SK-N-SH (cell line): Measurements from ENCODE around the gene TPD52L1. TPM values are rescaled to one million over a fixed set of nuclear protein-coding genes. Genes with fewer than 3 reads are reported as not detected.

Experiments used
- CTCF ChIA-PET: fragments of 300-600, 350-600 bp; formaldehyde crosslinking; extraction: SDS; loops from one replicate; lab custom pipeline; 2021; lab: Yijun Ruan, JAX
- POLR2A ChIA-PET: fragments of 350-600 bp; sonication (Branson Sonifier 250); formaldehyde crosslinking; extraction: SDS; loops from one replicate; lab custom pipeline; 2020; ENCODE audit warnings: antibody characterized with exemption, inconsistent platforms; lab: Yijun Ruan, JAX
- DNase-seq: peaks from one replicate; pipeline ENCODE4 v3.0.0; 2012
- H2AFZ ChIP-seq: fragments of 200-600 bp; sonication (generic); 2 replicates; pipeline ENCODE4 v1.8.1; 2016; ENCODE audit warnings: antibody characterized with exemption, mild to moderate bottlenecking, low read depth
- H3F3A ChIP-seq: fragments of 200-600 bp; sonication (generic); replicated peaks from 2 replicates; pipeline ENCODE3; 2016; ENCODE audit warnings: antibody characterized with exemption, mild to moderate bottlenecking; ENCODE audit not compliant: insufficient read depth
- H3K27ac ChIP-seq, 2 experiments: fragments of 200-500 bp in 1 of 2; fragments of 200-600 bp in 1 of 2; sonication (Bioruptor generic) in 1 of 2; sonication (generic), shearing (Covaris generic) in 1 of 2; 2 replicates each; pipeline versions ENCODE4 v1.5.1 to v1.6.1; 2014 to 2016; ENCODE audit warnings: low read depth in 2 of 2, inconsistent platforms in 1 of 2, low read length in 1 of 2, mild to moderate bottlenecking in 1 of 2, mixed read lengths in 1 of 2
- H3K27me3 ChIP-seq: fragments of 200-600 bp; sonication (generic), shearing (Covaris generic); 2 replicates; pipeline ENCODE4 v1.6.1; 2016; ENCODE audit warnings: mixed run types; ENCODE audit not compliant: insufficient read depth
- H3K36me3 ChIP-seq, 2 experiments: fragments of 200-500 bp in 1 of 2; fragments of 200-600 bp in 1 of 2; sonication (Bioruptor generic) in 1 of 2; sonication (generic) in 1 of 2; replicated peaks in 1 of 2; 2 replicates each; pipeline versions ENCODE3 to v1.5.1; 2014 to 2016; ENCODE audit warnings: low read length in 1 of 2, mild to moderate bottlenecking in 1 of 2; ENCODE audit not compliant: insufficient read depth in 2 of 2, control insufficient read depth in 1 of 2
- H3K4me1 ChIP-seq, 2 experiments: fragments of 200-500 bp in 1 of 2; fragments of 200-600 bp in 1 of 2; sonication (Bioruptor generic) in 1 of 2; sonication (generic), shearing (Covaris generic) in 1 of 2; 2 replicates each; pipeline versions ENCODE4 v1.5.1 to v1.6.1; 2014 to 2016; ENCODE audit warnings: low read depth in 1 of 2, low read length in 1 of 2, mixed run types in 1 of 2; ENCODE audit not compliant: insufficient read depth in 2 of 2, control insufficient read depth in 1 of 2
- H3K4me2 ChIP-seq: fragments of 200-600 bp; sonication (generic), shearing (Covaris generic); 2 replicates; pipeline ENCODE4 v1.6.1; 2017; ENCODE audit warnings: mixed run types
- H3K4me3 ChIP-seq, 2 experiments: fragments of 200-500 bp in 1 of 2; fragments of 200-600 bp in 1 of 2; sonication (Bioruptor generic) in 1 of 2; sonication (generic), shearing (Covaris generic) in 1 of 2; 2 replicates each; pipeline versions ENCODE4 v1.5.1 to v1.8.1; 2014 to 2016; ENCODE audit warnings: low read depth in 2 of 2, inconsistent platforms in 1 of 2, low read length in 1 of 2, mild to moderate bottlenecking in 1 of 2, mixed read lengths in 1 of 2, moderate library complexity in 1 of 2
- H3K79me2 ChIP-seq: fragments of 200-600 bp; sonication (generic); 2 replicates; pipeline ENCODE4 v1.8.1; 2017; ENCODE audit warnings: mild to moderate bottlenecking; ENCODE audit not compliant: insufficient read depth
- H3K9ac ChIP-seq: fragments of 200-600 bp; sonication (generic); 2 replicates; pipeline ENCODE4 v1.6.1; 2017; ENCODE audit warnings: mixed run types
- H3K9me2 ChIP-seq: fragments of 200-600 bp; sonication (generic); 2 replicates; pipeline ENCODE4 v1.6.1; 2017; ENCODE audit warnings: mixed run types
- H3K9me3 ChIP-seq: fragments of 200-600 bp; sonication (generic); 2 replicates; pipeline ENCODE4 v1.6.1; 2017; ENCODE audit warnings: mixed run types, mild to moderate bottlenecking, moderate library complexity
- H4K20me1 ChIP-seq: fragments of 200-600 bp; sonication (generic); 2 replicates; pipeline ENCODE4 v1.6.1; 2017; ENCODE audit warnings: mild to moderate bottlenecking, mixed run types; ENCODE audit not compliant: insufficient read depth
- ELF1 ChIP-seq: IDR thresholded peaks from 2 replicates; pipeline ENCODE4 v1.4.0; 2012
- EZH2phosphoT487 ChIP-seq: fragments of 200-600 bp; sonication (generic); IDR thresholded peaks from 2 replicates; pipeline ENCODE4 v1.6.1; 2017; ENCODE audit warnings: low read depth, mixed run types, mild to moderate bottlenecking, antibody characterized with exemption, moderate library complexity, borderline replicate concordance
- FOSL2 ChIP-seq: IDR thresholded peaks from 2 replicates; pipeline ENCODE4 v1.4.0; 2012; ENCODE audit warnings: low read depth, mild to moderate bottlenecking, moderate library complexity, borderline replicate concordance
- FOXM1 ChIP-seq: IDR thresholded peaks from 2 replicates; pipeline ENCODE4 v1.4.0; 2012; ENCODE audit warnings: low read depth, mild to moderate bottlenecking
- GABPA ChIP-seq: IDR thresholded peaks from 2 replicates; pipeline ENCODE4 v1.4.0; 2012; ENCODE audit warnings: low read depth, mild to moderate bottlenecking
- GATA2 ChIP-seq: sonication (generic); formaldehyde crosslinking; IDR thresholded peaks from 2 replicates; pipeline ENCODE4 v1.5.0; 2020; ENCODE audit warnings: mild to moderate bottlenecking, missing genetic modification reagents
- JUND ChIP-seq: IDR thresholded peaks from 2 replicates; pipeline ENCODE4 v1.4.0; 2012
- MAX ChIP-seq: IDR thresholded peaks from 2 replicates; pipeline ENCODE4 v1.4.0; 2012; ENCODE audit warnings: low read depth
- MEF2A ChIP-seq: IDR thresholded peaks from 2 replicates; pipeline ENCODE4 v1.4.0; 2012; ENCODE audit warnings: low read depth, borderline replicate concordance
- MXI1 ChIP-seq: IDR thresholded peaks from 2 replicates; pipeline ENCODE4 v1.6.1; 2012; ENCODE audit warnings: mild to moderate bottlenecking, low read depth, low read length, improper control_type of control experiment
- NFIC ChIP-seq: IDR thresholded peaks from 2 replicates; pipeline ENCODE4 v1.4.0; 2012; ENCODE audit warnings: borderline replicate concordance
- NRF1 ChIP-seq: IDR thresholded peaks from 2 replicates; pipeline ENCODE4 v1.6.1; 2012; ENCODE audit warnings: low read depth, mild to moderate bottlenecking, low read length
- RAD21 ChIP-seq: IDR thresholded peaks from 2 replicates; pipeline ENCODE4 v1.6.1; 2012; ENCODE audit warnings: mild to moderate bottlenecking, low read length
- REST ChIP-seq: IDR thresholded peaks from 2 replicates; pipeline ENCODE4 v1.6.1; 2012; ENCODE audit warnings: mild to moderate bottlenecking, low read depth, low read length, moderate library complexity
- RFX5 ChIP-seq: IDR thresholded peaks from 2 replicates; pipeline ENCODE4 v1.6.1; 2012; ENCODE audit warnings: mild to moderate bottlenecking, improper control_type of control experiment, low read length
- RXRA ChIP-seq: IDR thresholded peaks from 2 replicates; pipeline ENCODE4 v1.4.0; 2012; ENCODE audit warnings: low read depth, mild to moderate bottlenecking, borderline replicate concordance
- TAF1 ChIP-seq: IDR thresholded peaks from 2 replicates; pipeline ENCODE4 v1.6.1; 2012; ENCODE audit warnings: low read depth, mild to moderate bottlenecking, low read length, moderate library complexity, borderline replicate concordance
- TCF12 ChIP-seq: IDR thresholded peaks from 2 replicates; pipeline ENCODE4 v1.4.0; 2012
- TEAD4 ChIP-seq: IDR thresholded peaks from 2 replicates; pipeline ENCODE4 v1.4.0; 2012; ENCODE audit warnings: mild to moderate bottlenecking, borderline replicate concordance; ENCODE audit not compliant: insufficient read depth
- USF2 ChIP-seq: fragments of 150-350 bp; IDR thresholded peaks from 2 replicates; pipeline ENCODE4 v1.6.1; 2017; ENCODE audit warnings: antibody characterized with exemption, low read length, low read depth, borderline replicate concordance
- YY1 ChIP-seq: IDR thresholded peaks from 2 replicates; pipeline ENCODE4 v1.4.0; 2012; ENCODE audit warnings: low read depth, mild to moderate bottlenecking
- ZBTB33 ChIP-seq: IDR thresholded peaks from 2 replicates; pipeline ENCODE4 v1.4.0; 2012; ENCODE audit warnings: low read depth, borderline replicate concordance
- WGBS: methylation state at CpG from one replicate; pipeline ENCODE4 v1.1.6; 2017; ENCODE audit warnings: low lambda C conversion rate; 5-methylcytosine and 5-hydroxymethylcytosine counted together
- polyA plus RNA-seq, 3 experiments: library from polyadenylated mRNA; depleted of rRNA; stranded (reverse); fragments of >200 nt; gene quantifications; 2 replicates each; pipeline ENCODE4 v1.2.3, GENCODE V29; 2012

TPD52L1 gene
- polyA plus RNA-seq, 1 of the 3 experiments (the other 2 are of a cell fraction), result 0.13 TPM

GRCh38 chr6:125193208-125193607, 39.6 kb downstream of the TPD52L1 start:
- H3F3A ChIP-seq, result peaks cover 12% of the 10 kb centered on the region
- H3K36me3 ChIP-seq, result no peaks in the 10 kb centered on the region
- H3K4me1 ChIP-seq, result peaks cover 5% of the 10 kb centered on the region in 2 experiments; a peak in 3 of 4 replicates
- ChIA-PET POLR2A (no interaction called here), CTCF (interaction anchor here (0.8 to 1.9 kb wide), 5 partner anchors 16 to 71 kb away, joined by 3 to 7 read pairs (median 3); partner anchors contain the start of gene TPD52L1)
- no peak overlapping the region for H3K27ac ChIP-seq
- no peaks in the 10 kb centered on the region for H4K20me1 ChIP-seq
- 14% methylated on average over 2 of the region's 2 CpGs for WGBS
- no peak for TF ChIP-seq MAX
- no peak for TF ChIP-seq USF2
- no peak for TF ChIP-seq TCF12
- no peak for TF ChIP-seq NFIC
- TF ChIP-seq GATA2 (CRISPR knock-in tag), result no peak
- no peak for TF ChIP-seq ZBTB33
- no peak for TF ChIP-seq RAD21
- TF ChIP-seq REST, result no peak
- TF ChIP-seq YY1, result no peak
- TF ChIP-seq JUND, result no peak
- H3K27me3 ChIP-seq, result no peaks in the 10 kb centered on the region; the same call in 1 of the 2 replicates
- H2AFZ ChIP-seq, result no peak overlapping the region
- H3K4me2 ChIP-seq, result no peak overlapping the region
- H3K9me3 ChIP-seq, result no peaks in the 10 kb centered on the region
- no peak overlapping the region for H3K9ac ChIP-seq
- no peak overlapping the region for H3K4me3 ChIP-seq
- no peaks in the 10 kb centered on the region for H3K9me2 ChIP-seq
- no peaks in the 10 kb centered on the region for H3K79me2 ChIP-seq
- no peak for DNase-seq

GRCh38 chr6:125194941-125195340, 41.4 kb downstream of the TPD52L1 start:
- H3K79me2 ChIP-seq, result no peaks in the 10 kb centered on the region
- no peak overlapping the region for H3K9ac ChIP-seq
- CTCF ChIA-PET, result no interaction called here
- H3K4me3 ChIP-seq, result no peak overlapping the region
- no peaks in the 10 kb centered on the region for H3K9me3 ChIP-seq
- POLR2A ChIA-PET, result no interaction called here
- H3F3A ChIP-seq, result peaks cover 12% of the 10 kb centered on the region
- H4K20me1 ChIP-seq, result no peaks in the 10 kb centered on the region
- H3K27me3 ChIP-seq, result no peaks in the 10 kb centered on the region; the same call in 1 of the 2 replicates
- no peak overlapping the region for H3K4me2 ChIP-seq
- DNase-seq, result no peak
- no peak overlapping the region for H2AFZ ChIP-seq
- peaks cover 5 to 7% of the 10 kb centered on the region in 2 experiments; a peak in 3 of 4 replicates for H3K4me1 ChIP-seq
- H3K9me2 ChIP-seq, result no peaks in the 10 kb centered on the region
- no peak overlapping the region for H3K27ac ChIP-seq
- H3K36me3 ChIP-seq, result no peaks in the 10 kb centered on the region
- TF ChIP-seq TEAD4 (no peak), USF2 (no peak), MEF2A (no peak), RXRA (no peak), YY1 (no peak), RFX5 (no peak), MXI1 (no peak), ELF1 (no peak), FOXM1 (no peak), TCF12 (no peak), NRF1 (no peak), FOSL2 (no peak), EZH2phosphoT487 (no peak), TAF1 (no peak), GABPA (no peak)
